Panc1 (cell line): Measurements from ENCODE around the gene SPTSSA. TPM values are rescaled to one million over a fixed set of nuclear protein-coding genes. Genes with fewer than 3 reads are reported as not detected.

Experiments used
- ATAC-seq: fragments of 200-7000 bp; cut with Tn5 transposase; 2 replicates; pipeline ENCODE4 v1.9.1; 2020; ENCODE audit warnings: mild to moderate bottlenecking, moderate library complexity
- BruUV-seq: library from RNA; stranded (reverse); fragments of 400-500 nt; replicated peaks from 2 replicates; lab custom pipeline; 2021; lab: Mats Ljungman, UMichigan
- CTCF ChIA-PET: fragments of 300-600 bp; sonication (Branson Sonifier 250); formaldehyde crosslinking; loops from one replicate; lab custom pipeline; 2022; ENCODE audit warnings: antibody characterized with exemption; lab: Charles Lee
- POLR2A ChIA-PET: fragments of 300-600 bp; sonication (Branson Sonifier 250); formaldehyde crosslinking; loops from one replicate; lab custom pipeline; 2022; ENCODE audit warnings: antibody characterized with exemption; lab: Charles Lee
- DNase-seq: peaks from one replicate; pipeline ENCODE4 v3.0.0-alpha.2; 2010; ENCODE audit warnings: low read depth, low spot score
- H3K27ac ChIP-seq: 2 replicates; pipeline ENCODE4 v1.5.1; 2011; ENCODE audit warnings: mild to moderate bottlenecking, low read length, inconsistent platforms
- H3K27me3 ChIP-seq: fragments of 200-500 bp; sonication (Bioruptor generic); 2 replicates; pipeline ENCODE4 v1.6.0; 2014; ENCODE audit warnings: low read length, inconsistent platforms; ENCODE audit not compliant: control insufficient read depth, insufficient read depth
- H3K36me3 ChIP-seq: fragments of 200-500 bp; sonication (Bioruptor generic); 2 replicates; pipeline ENCODE4 v1.5.1; 2014; ENCODE audit warnings: inconsistent platforms, mild to moderate bottlenecking, low read length, moderate library complexity; ENCODE audit not compliant: control insufficient read depth, insufficient read depth
- H3K4me1 ChIP-seq: 2 replicates; pipeline ENCODE4 v1.5.1; 2011; ENCODE audit warnings: inconsistent platforms, mild to moderate bottlenecking, low read length, moderate library complexity; ENCODE audit not compliant: control insufficient read depth, insufficient read depth
- H3K4me3 ChIP-seq, 2 experiments: 2 replicates each; pipeline ENCODE4 v1.5.1; 2011 to 2012; ENCODE audit warnings: low read depth in 2 of 2, low read length in 2 of 2, mild to moderate bottlenecking in 2 of 2, inconsistent platforms in 1 of 2, moderate library complexity in 1 of 2
- H3K9me3 ChIP-seq: fragments of 200-500 bp; sonication (Bioruptor generic); 2 replicates; pipeline ENCODE4 v1.5.1; 2014; ENCODE audit warnings: low read depth, mild to moderate bottlenecking, inconsistent platforms, low read length, moderate library complexity; ENCODE audit not compliant: control insufficient read depth, insufficient read depth
- POLR2AphosphoS5 ChIP-seq: IDR thresholded peaks from 2 replicates; pipeline ENCODE4 v1.6.1; 2012; ENCODE audit warnings: mild to moderate bottlenecking, low read depth, low read length, moderate library complexity
- SIN3A ChIP-seq: IDR thresholded peaks from 2 replicates; pipeline ENCODE4 v1.6.1; 2012; ENCODE audit warnings: low read depth, mild to moderate bottlenecking, low read length, moderate library complexity, borderline replicate concordance; ENCODE audit not compliant: insufficient read depth
- TCF7L2 ChIP-seq: IDR thresholded peaks from 2 replicates; pipeline ENCODE4 v1.6.1; 2011; ENCODE audit warnings: mild to moderate bottlenecking, low read depth, low read length, inconsistent platforms
- in situ Hi-C: cut with HindIII; loops from 2 replicates; pipeline ENCODE4 v1.10.0; 2016; ENCODE audit warnings: low sequenced_read_pairs, low pct_unique_long_range_greater_than_20kb
- intact Hi-C: fragments of 100-400 bp; cut with micrococcal nuclease; formaldehyde crosslinking; loops from one replicate; pipeline ENCODE4 v1.10.0; 2022; ENCODE audit not compliant: unreplicated experiment
- total RNA-seq: library from RNA; stranded (reverse); gene quantifications from one replicate; pipeline ENCODE4 v1.2.1, GENCODE V29; 2021; ENCODE audit not compliant: unreplicated experiment
- TF ChIP-seq, protein P1 (sequence below), 2 experiments: IDR thresholded peaks; 2 replicates each; pipeline ENCODE4 v1.6.1; 2011 to 2012; ENCODE audit warnings: low read depth in 2 of 2, control low read depth in 1 of 2, low read length in 1 of 2, mild to moderate bottlenecking in 1 of 2, moderate library complexity in 1 of 2; ENCODE audit not compliant: insufficient read depth in 1 of 2
- TF ChIP-seq, protein P2 (sequence below): fragments of 450-650 bp; IDR thresholded peaks from 2 replicates; pipeline ENCODE4 v1.5.1; 2017; ENCODE audit warnings: mild to moderate bottlenecking

The SPTSSA gene
- total RNA-seq, 1 experiment from 2014 or later, result 15.6 TPM

DNA sequence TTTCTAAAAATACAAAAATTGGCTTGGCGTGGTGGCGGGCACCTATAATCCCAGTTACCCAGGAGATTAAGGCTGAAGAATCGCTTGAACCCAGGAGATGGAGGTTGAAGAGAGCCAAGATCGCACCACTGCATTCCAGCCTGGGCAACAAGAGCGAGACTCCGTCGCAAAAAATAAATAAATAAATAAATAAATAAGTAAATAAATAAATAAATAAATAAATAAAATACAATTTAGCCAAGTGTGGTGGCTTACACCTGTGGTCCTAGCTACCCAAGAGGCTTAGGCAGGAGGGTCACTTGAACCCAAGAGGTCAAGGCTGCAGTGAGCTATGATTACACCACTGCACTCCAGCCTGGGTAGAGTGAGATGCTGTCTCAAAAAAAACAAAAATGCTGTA lies 26.5 kb upstream of the SPTSSA start:
- ATAC-seq (no peak), DNase-seq (no peak)
- H3K4me3 ChIP-seq, result no peak overlapping the region
- BruUV-seq, result no TSS peak
- in situ Hi-C loops, result no loop called here
- no peak overlapping the region for H3K27ac ChIP-seq
- TF ChIP-seq POLR2AphosphoS5, result no peak
- TF ChIP-seq, protein P1, sequence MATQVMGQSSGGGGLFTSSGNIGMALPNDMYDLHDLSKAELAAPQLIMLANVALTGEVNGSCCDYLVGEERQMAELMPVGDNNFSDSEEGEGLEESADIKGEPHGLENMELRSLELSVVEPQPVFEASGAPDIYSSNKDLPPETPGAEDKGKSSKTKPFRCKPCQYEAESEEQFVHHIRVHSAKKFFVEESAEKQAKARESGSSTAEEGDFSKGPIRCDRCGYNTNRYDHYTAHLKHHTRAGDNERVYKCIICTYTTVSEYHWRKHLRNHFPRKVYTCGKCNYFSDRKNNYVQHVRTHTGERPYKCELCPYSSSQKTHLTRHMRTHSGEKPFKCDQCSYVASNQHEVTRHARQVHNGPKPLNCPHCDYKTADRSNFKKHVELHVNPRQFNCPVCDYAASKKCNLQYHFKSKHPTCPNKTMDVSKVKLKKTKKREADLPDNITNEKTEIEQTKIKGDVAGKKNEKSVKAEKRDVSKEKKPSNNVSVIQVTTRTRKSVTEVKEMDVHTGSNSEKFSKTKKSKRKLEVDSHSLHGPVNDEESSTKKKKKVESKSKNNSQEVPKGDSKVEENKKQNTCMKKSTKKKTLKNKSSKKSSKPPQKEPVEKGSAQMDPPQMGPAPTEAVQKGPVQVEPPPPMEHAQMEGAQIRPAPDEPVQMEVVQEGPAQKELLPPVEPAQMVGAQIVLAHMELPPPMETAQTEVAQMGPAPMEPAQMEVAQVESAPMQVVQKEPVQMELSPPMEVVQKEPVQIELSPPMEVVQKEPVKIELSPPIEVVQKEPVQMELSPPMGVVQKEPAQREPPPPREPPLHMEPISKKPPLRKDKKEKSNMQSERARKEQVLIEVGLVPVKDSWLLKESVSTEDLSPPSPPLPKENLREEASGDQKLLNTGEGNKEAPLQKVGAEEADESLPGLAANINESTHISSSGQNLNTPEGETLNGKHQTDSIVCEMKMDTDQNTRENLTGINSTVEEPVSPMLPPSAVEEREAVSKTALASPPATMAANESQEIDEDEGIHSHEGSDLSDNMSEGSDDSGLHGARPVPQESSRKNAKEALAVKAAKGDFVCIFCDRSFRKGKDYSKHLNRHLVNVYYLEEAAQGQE (IDR thresholded peaks at IDR 0.05; ENCODE audit: insufficient read depth in 1 of 2, low read depth in 2 of 2, low read length in 1 of 2), result no peak
- CTCF ChIA-PET, result no interaction called here
- intact Hi-C loops, result no loop called here
- no peaks in the 10 kb centered on the region for H3K4me1 ChIP-seq
- H3K9me3 ChIP-seq, result no peaks in the 10 kb centered on the region
- H3K36me3 ChIP-seq, result no peaks in the 10 kb centered on the region
- H3K27me3 ChIP-seq, result no peaks in the 10 kb centered on the region
- POLR2A ChIA-PET, result no interaction called here

DNA sequence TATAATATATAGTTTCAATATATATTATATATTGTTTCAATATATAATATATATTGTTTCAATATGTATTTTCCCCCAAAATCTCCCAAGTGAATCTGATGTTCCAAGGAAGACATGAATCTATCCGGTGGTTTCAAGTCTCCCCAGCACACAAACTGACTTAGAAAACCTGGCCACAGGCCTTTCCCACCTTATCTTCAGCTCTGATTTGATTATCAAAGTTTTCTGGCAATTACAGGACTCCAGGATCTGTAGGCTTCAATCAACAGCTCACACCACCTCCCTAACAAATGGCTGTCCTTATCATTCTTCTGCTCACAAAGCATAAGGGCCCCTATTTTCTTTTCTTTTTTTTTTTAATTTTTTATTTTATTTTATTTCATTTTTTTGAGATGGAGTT lies 22.7 kb upstream of the SPTSSA start:
- intact Hi-C loops (no loop called here), in situ Hi-C loops (no loop called here)
- Histone ChIP-seq H3K27me3 (no peaks in the 10 kb centered on the region), H3K4me1 (no peaks in the 10 kb centered on the region), H3K9me3 (no peaks in the 10 kb centered on the region), H3K36me3 (no peaks in the 10 kb centered on the region), H3K4me3 (no peak overlapping the region), H3K27ac (no peak overlapping the region)
- ATAC-seq, result no peak
- ChIA-PET CTCF (no interaction called here), POLR2A (no interaction called here)
- BruUV-seq, result no TSS peak
- TF ChIP-seq TCF7L2 (no peak), SIN3A (no peak), POLR2AphosphoS5 (no peak)
- TF ChIP-seq, protein P1 (IDR thresholded peaks at IDR 0.05; ENCODE audit: insufficient read depth in 1 of 2, low read depth in 2 of 2, low read length in 1 of 2), result no peak
- TF ChIP-seq, protein P2, sequence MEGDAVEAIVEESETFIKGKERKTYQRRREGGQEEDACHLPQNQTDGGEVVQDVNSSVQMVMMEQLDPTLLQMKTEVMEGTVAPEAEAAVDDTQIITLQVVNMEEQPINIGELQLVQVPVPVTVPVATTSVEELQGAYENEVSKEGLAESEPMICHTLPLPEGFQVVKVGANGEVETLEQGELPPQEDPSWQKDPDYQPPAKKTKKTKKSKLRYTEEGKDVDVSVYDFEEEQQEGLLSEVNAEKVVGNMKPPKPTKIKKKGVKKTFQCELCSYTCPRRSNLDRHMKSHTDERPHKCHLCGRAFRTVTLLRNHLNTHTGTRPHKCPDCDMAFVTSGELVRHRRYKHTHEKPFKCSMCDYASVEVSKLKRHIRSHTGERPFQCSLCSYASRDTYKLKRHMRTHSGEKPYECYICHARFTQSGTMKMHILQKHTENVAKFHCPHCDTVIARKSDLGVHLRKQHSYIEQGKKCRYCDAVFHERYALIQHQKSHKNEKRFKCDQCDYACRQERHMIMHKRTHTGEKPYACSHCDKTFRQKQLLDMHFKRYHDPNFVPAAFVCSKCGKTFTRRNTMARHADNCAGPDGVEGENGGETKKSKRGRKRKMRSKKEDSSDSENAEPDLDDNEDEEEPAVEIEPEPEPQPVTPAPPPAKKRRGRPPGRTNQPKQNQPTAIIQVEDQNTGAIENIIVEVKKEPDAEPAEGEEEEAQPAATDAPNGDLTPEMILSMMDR, result no peak
- DNase-seq, result no peak
